ENCODE measurements around the gene DDAH1. TPM values are rescaled to one million over a fixed set of nuclear protein-coding genes. Genes with fewer than 3 reads are reported as not detected.
A peak's percentile ranks its signal among the peaks of the same experiment; 100 is the strongest.

DDAH1 gene
- total RNA-seq, 3 donors from 2014 or later: 9.3 to 24.3 (median 23.9) TPM

GRCh38 chr1:85460555-85461088 is 4.3 kb downstream of the DDAH1 start:
- Histone ChIP-seq H3K4me1 (no peaks in the 10 kb centered on the region), H3K4me3 (no peak overlapping the region), H3K27ac (peak overlapping the region; percentile 15 to 23), H3K36me3 (no peaks in the 10 kb centered on the region), H3K9me3 (no peaks in the 10 kb centered on the region), H3K27me3 (no peaks in the 10 kb centered on the region)
- TF ChIP-seq CTCF (IDR thresholded peaks at IDR 0.05) (no peak), POLR2AphosphoS5 (IDR thresholded peaks at IDR 0.05) (no peak), POLR2A (IDR thresholded peaks at IDR 0.05) (no peak)
- intact Hi-C loops (cut with DNase I; ENCODE audit: low total_unique reads): no loop called here
- peak in 1 of 2 donors; percentile 20 for DNase-seq (ENCODE audit: low spot score in 2 of 2)

- Histone ChIP-seq H3K4me3 (no peak overlapping the region), H3K27ac (no peak overlapping the region)
- intact Hi-C loops (cut with DNase I; ENCODE audit: low total_unique reads): no loop called here
Measured at GRCh38 chr1:85459290-85459689, 5.7 kb downstream of the DDAH1 start.

DNA sequence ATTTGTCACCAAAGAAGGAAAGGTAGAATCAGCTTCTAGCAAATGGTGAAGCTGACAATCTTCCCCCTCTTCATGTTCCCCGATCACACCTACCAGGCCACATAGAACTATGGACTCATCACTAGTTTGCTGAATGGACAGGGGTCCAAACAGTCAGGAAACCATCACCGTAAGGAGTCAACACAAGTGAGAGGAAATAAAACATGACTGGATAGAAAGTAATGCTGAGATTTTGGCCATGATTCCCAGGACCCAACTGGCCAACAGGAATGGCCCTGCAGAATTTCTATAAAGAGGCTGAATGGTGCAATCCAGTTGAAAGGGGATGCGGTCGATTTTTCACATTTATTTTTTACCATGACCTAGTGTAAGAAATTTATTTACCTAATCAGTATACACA is 10.7 kb downstream of the DDAH1 start:
- no peak overlapping the region for H3K27ac ChIP-seq

More at GRCh38 chr1:85459290-85459689, 5.7 kb downstream of the DDAH1 start:
- DNase-seq (ENCODE audit: low spot score in 2 of 2): no peak
- H3K9me3 ChIP-seq: no peaks in the 10 kb centered on the region
- H3K4me1 ChIP-seq: no peaks in the 10 kb centered on the region
- H3K36me3 ChIP-seq: no peaks in the 10 kb centered on the region
- no peaks in the 10 kb centered on the region for H3K27me3 ChIP-seq
- TF ChIP-seq POLR2AphosphoS5 (IDR thresholded peaks at IDR 0.05) (no peak), POLR2A (IDR thresholded peaks at IDR 0.05) (no peak), CTCF (IDR thresholded peaks at IDR 0.05) (no peak)

DNA sequence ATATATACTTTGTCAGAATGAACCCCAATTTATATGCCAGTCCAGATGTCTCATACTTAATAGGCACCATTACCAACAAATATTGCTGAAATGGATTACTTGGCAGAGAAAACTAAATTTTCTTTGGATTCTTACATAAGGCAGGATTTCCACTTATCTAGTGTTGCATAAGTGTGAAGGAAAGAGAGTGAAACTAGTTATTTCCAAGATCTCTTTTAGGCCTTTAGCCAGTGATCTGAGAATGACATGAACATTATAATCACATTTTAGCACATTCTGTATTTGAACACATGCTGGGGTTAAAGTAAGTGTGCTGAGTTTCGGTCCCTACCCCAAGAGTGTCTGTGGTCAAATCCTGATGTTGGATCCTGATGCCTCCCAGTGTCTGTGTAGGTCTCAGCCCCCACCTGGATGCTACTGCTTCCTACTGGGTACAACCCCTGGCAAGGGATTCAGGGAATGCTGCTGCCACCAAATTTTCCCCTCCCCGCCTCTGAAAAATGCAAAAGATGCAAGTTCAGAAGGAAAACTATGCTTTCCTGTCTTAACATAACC is 11.2 kb downstream of the DDAH1 start:
- DNase-seq (ENCODE audit: low spot score in 2 of 2): no peak
- Histone ChIP-seq H3K27ac (no peak overlapping the region), H3K27me3 (no peaks in the 10 kb centered on the region), H3K36me3 (no peaks in the 10 kb centered on the region), H3K9me3 (no peaks in the 10 kb centered on the region), H3K4me1 (no peaks in the 10 kb centered on the region), H3K4me3 (no peak overlapping the region)
- intact Hi-C loops (cut with DNase I; ENCODE audit: low total_unique reads): no loop called here
- TF ChIP-seq POLR2A (IDR thresholded peaks at IDR 0.05) (no peak), CTCF (IDR thresholded peaks at IDR 0.05) (no peak), POLR2AphosphoS5 (IDR thresholded peaks at IDR 0.05) (no peak)

More for the DNA sequence above, 10.7 kb downstream of the DDAH1 start:
- no peaks in the 10 kb centered on the region for H3K36me3 ChIP-seq
- no peak for DNase-seq (ENCODE audit: low spot score in 2 of 2)
- intact Hi-C loops (cut with DNase I; ENCODE audit: low total_unique reads): no loop called here
- TF ChIP-seq POLR2AphosphoS5 (IDR thresholded peaks at IDR 0.05): no peak
- TF ChIP-seq CTCF (IDR thresholded peaks at IDR 0.05): no peak
- no peak for TF ChIP-seq POLR2A (IDR thresholded peaks at IDR 0.05)
- no peaks in the 10 kb centered on the region for H3K27me3 ChIP-seq
- no peaks in the 10 kb centered on the region for H3K9me3 ChIP-seq
- no peaks in the 10 kb centered on the region for H3K4me1 ChIP-seq
- no peak overlapping the region for H3K4me3 ChIP-seq

DNA sequence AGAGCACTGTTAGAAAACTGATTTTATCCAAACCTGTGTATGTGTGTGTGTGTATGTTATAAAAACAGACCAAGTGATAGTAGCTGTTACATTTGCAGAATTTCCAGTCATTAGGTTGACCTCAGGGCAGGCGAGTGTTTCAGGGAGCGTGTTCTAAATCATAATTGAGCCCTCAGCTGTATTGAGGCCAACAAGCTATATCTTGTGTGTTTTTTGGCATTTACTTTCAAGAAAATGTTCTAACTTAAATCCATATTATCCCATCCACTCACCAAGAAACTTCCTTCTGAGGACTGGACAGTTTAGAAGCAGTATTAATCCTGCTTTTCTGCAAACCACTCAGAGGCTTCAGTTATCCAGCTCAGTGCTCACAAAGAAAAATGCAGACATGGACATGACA is 12.0 kb downstream of the DDAH1 start:
- Histone ChIP-seq H3K4me3 (no peak overlapping the region), H3K27me3 (no peaks in the 10 kb centered on the region), H3K36me3 (no peaks in the 10 kb centered on the region), H3K4me1 (no peaks in the 10 kb centered on the region), H3K27ac (no peak overlapping the region), H3K9me3 (no peaks in the 10 kb centered on the region)
- no peak for TF ChIP-seq CTCF (IDR thresholded peaks at IDR 0.05)
- no peak for TF ChIP-seq POLR2A (IDR thresholded peaks at IDR 0.05)
- TF ChIP-seq POLR2AphosphoS5 (IDR thresholded peaks at IDR 0.05): no peak
- DNase-seq (ENCODE audit: low spot score in 2 of 2): no peak
- intact Hi-C loops (cut with DNase I; ENCODE audit: low total_unique reads): no loop called here

Measured in breast epithelium (tissue), 4 donors.